C4-2B (cell line): ENCODE results near the gene APOL3.
"Not testable (repeated sequence)": the region's sequence is repeated elsewhere in the genome, so short reads cannot be mapped to it uniquely, and the experiment has no call there.

ENCODE experiments used
- H3K27ac ChIP-seq: fragments of 450-650 bp; 2 replicates; pipeline ENCODE4 v1.5.1; 2017
- CTCF ChIP-seq: fragments of 450-650 bp; conservative IDR thresholded peaks from 2 replicates; pipeline ENCODE4 v1.5.1; 2017; ENCODE audit warnings: mild to moderate bottlenecking
- ZFX ChIP-seq: fragments of 450-650 bp; IDR thresholded peaks from 2 replicates; pipeline ENCODE4 v1.6.1; 2017

Gene APOL3

GRCh38 chr22:36196254-36197064, 35.9 kb upstream of the APOL3 start:
- no peak overlapping the region for H3K27ac ChIP-seq
- no peak for TF ChIP-seq ZFX
- TF ChIP-seq CTCF = no peak

GRCh38 chr22:36194971-36195370, 34.4 kb upstream of the APOL3 start:
- H3K27ac ChIP-seq = no peak overlapping the region

GRCh38 chr22:36194385-36194784, 33.8 kb upstream of the APOL3 start:
- no peak for TF ChIP-seq ZFX
- no peak for TF ChIP-seq CTCF
- no peak overlapping the region for H3K27ac ChIP-seq

More at GRCh38 chr22:36194971-36195370, 34.4 kb upstream of the APOL3 start:
- TF ChIP-seq ZFX (no peak), CTCF (peak; percentile 77)

GRCh38 chr22:36193577-36193976, 33.0 kb upstream of the APOL3 start:
- H3K27ac ChIP-seq = no peak overlapping the region
- no peak for TF ChIP-seq ZFX
- no peak for TF ChIP-seq CTCF

GRCh38 chr22:36193171-36193570, 32.6 kb upstream of the APOL3 start:
- H3K27ac ChIP-seq = no peak overlapping the region
- TF ChIP-seq ZFX = no peak
- TF ChIP-seq CTCF = no peak

- TF ChIP-seq CTCF = no peak
- TF ChIP-seq ZFX = no peak
- H3K27ac ChIP-seq = no peak overlapping the region
Observed at GRCh38 chr22:36192542-36192941, 32.0 kb upstream of the APOL3 start.

- no peak for TF ChIP-seq ZFX
- H3K27ac ChIP-seq = no peak overlapping the region
Observed at GRCh38 chr22:36191106-36191836, 30.7 kb upstream of the APOL3 start.

GRCh38 chr22:36187862-36188261, 27.3 kb upstream of the APOL3 start:
- not testable (repeated sequence) for H3K27ac ChIP-seq
